GM19455 (cell line): ENCODE results near the gene AOX1.
"Not testable (repeated sequence)": the region's sequence is repeated elsewhere in the genome, so short reads cannot be mapped to it uniquely, and the experiment has no call there.

Experiments used
- ATAC-seq: cut with Tn5 transposase; IDR thresholded peaks from one replicate; pipeline ENCODE4 v1.9.1; 2021; ENCODE audit not compliant: unreplicated experiment

AOX1 gene

GRCh38 chr2:200600549-200601225, 14.9 kb downstream of the AOX1 start:
- no peak for ATAC-seq

- ATAC-seq, result no peak
Observed at GRCh38 chr2:200602584-200602983, 16.8 kb downstream of the AOX1 start.

- ATAC-seq, result no peak
Observed at GRCh38 chr2:200603972-200604371, 18.2 kb downstream of the AOX1 start.

GRCh38 chr2:200604571-200605255, 18.9 kb downstream of the AOX1 start:
- no peak for ATAC-seq

- no peak for ATAC-seq
Observed at GRCh38 chr2:200608341-200609027, 22.7 kb downstream of the AOX1 start.

- no peak for ATAC-seq
Observed at GRCh38 chr2:200609028-200609614, 23.3 kb downstream of the AOX1 start.

GRCh38 chr2:200610217-200610616, 24.4 kb downstream of the AOX1 start:
- not testable (repeated sequence) for ATAC-seq

- ATAC-seq, result no peak
Observed at GRCh38 chr2:200613692-200614091, 27.9 kb downstream of the AOX1 start.

- ATAC-seq, result no peak
Observed at GRCh38 chr2:200614249-200614648, 28.4 kb downstream of the AOX1 start.

- ATAC-seq, result no peak
Observed at GRCh38 chr2:200615247-200615646, 29.4 kb downstream of the AOX1 start.

GRCh38 chr2:200616193-200616592, 30.4 kb downstream of the AOX1 start:
- no peak for ATAC-seq

GRCh38 chr2:200616656-200617055, 30.8 kb downstream of the AOX1 start:
- no peak for ATAC-seq

- no peak for ATAC-seq
Observed at GRCh38 chr2:200617156-200618053, 31.6 kb downstream of the AOX1 start.

- no peak for ATAC-seq
Observed at GRCh38 chr2:200618054-200618419, 32.2 kb downstream of the AOX1 start.

- ATAC-seq, result no peak
Observed at GRCh38 chr2:200618590-200619021, 32.8 kb downstream of the AOX1 start.

GRCh38 chr2:200619279-200619678, 33.5 kb downstream of the AOX1 start:
- no peak for ATAC-seq

- ATAC-seq, result no peak
Observed at GRCh38 chr2:200620606-200621390, 35.0 kb downstream of the AOX1 start.

- ATAC-seq, result no peak
Observed at GRCh38 chr2:200622106-200622505, 36.3 kb downstream of the AOX1 start.

GRCh38 chr2:200624026-200624425, 38.2 kb downstream of the AOX1 start:
- ATAC-seq, result no peak

GRCh38 chr2:200624658-200625057, 38.8 kb downstream of the AOX1 start:
- no peak for ATAC-seq
